HepG2 (cell line): Measurements from ENCODE around the gene TMEM97. TPM values are rescaled to one million over a fixed set of nuclear protein-coding genes. Genes with fewer than 3 reads are reported as not detected.

Experiments used
- ATAC-seq: fragments of 200-7000 bp; cut with Tn5 transposase; 3 replicates; pipeline ENCODE4 v1.9.1; 2020; ENCODE audit warnings: mild to moderate bottlenecking, moderate library complexity
- BruUV-seq: library from RNA; stranded (reverse); fragments of 400-500 nt; replicated peaks from 2 replicates; lab custom pipeline; 2021; lab: Mats Ljungman, UMichigan
- CTCF ChIA-PET: fragments of 300-600 bp; formaldehyde crosslinking; extraction: SDS; loops from one replicate; lab custom pipeline; 2021; ENCODE audit warnings: low total read pairs, inconsistent platforms, low intra/inter-chr PET ratio; lab: Yijun Ruan, JAX
- POLR2A ChIA-PET: fragments of 350-600 bp; sonication (Branson Sonifier 250); formaldehyde crosslinking; loops from one replicate; lab custom pipeline; 2020; ENCODE audit warnings: antibody characterized with exemption, inconsistent platforms; lab: Yijun Ruan, JAX
- DNase-seq: peaks from one replicate; pipeline ENCODE4 v3.0.0-alpha.2; 2015; ENCODE audit warnings: low spot score
- FAIRE-seq: peaks from 3 replicates; lab custom pipeline; 2011; peaks lifted over from hg19 to GRCh38; lab: Jason Lieb, UNC
- H2AFZ ChIP-seq: one replicate; pipeline ENCODE4 v1.6.1; 2011; ENCODE audit warnings: low read length, inconsistent platforms
- H3K27ac ChIP-seq: fragments of 300-600 bp; 3 replicates; pipeline ENCODE4 v1.8.0; 2011; ENCODE audit warnings: mixed run types, mild to moderate bottlenecking, mixed read lengths, low read length, inconsistent platforms; ENCODE audit not compliant: insufficient read depth; ENCODE audit errors: extremely low read length
- H3K27me3 ChIP-seq, 2 experiments: fragments of 200-600 bp in 1 of 2; 2 replicates in 1 of 2; 3 replicates in 1 of 2; pipeline versions ENCODE4 v1.6.0 to v1.8.0; 2011; ENCODE audit warnings: low read length in 2 of 2, mild to moderate bottlenecking in 2 of 2, moderate library complexity in 2 of 2, inconsistent platforms in 1 of 2; ENCODE audit not compliant: insufficient read depth in 2 of 2, control insufficient read depth in 1 of 2
- H3K36me3 ChIP-seq, 2 experiments: fragments of 200-600 bp in 1 of 2; replicated peaks in 1 of 2; 2 replicates in 1 of 2; 3 replicates in 1 of 2; pipeline versions ENCODE4 v1.5.1 to v1.8.0; 2011; ENCODE audit warnings: low read length in 2 of 2, inconsistent platforms in 1 of 2; ENCODE audit not compliant: insufficient read depth in 2 of 2, control insufficient read depth in 1 of 2
- H3K4me1 ChIP-seq: 2 replicates; pipeline ENCODE4 v1.5.1; 2012; ENCODE audit warnings: low read length, inconsistent platforms; ENCODE audit not compliant: insufficient read depth
- H3K4me2 ChIP-seq: 2 replicates; pipeline ENCODE4 v1.6.0; 2011; ENCODE audit warnings: low read depth, low read length, inconsistent platforms
- H3K4me3 ChIP-seq, 3 experiments: fragments of 200-600 bp in 1 of 3; sonication (generic), shearing (Covaris generic) in 1 of 3; replicated peaks in 1 of 3; 2 replicates each; pipeline ENCODE4 v1.5.1; 2011 to 2016; ENCODE audit warnings: low read length in 3 of 3, inconsistent platforms in 2 of 3, low read depth in 2 of 3, mild to moderate bottlenecking in 2 of 3, control low read depth in 1 of 3, mixed read lengths in 1 of 3; ENCODE audit not compliant: insufficient read depth in 1 of 3
- H3K79me2 ChIP-seq: one replicate; pipeline ENCODE4 v1.6.1; 2011; ENCODE audit warnings: low read length, inconsistent platforms; ENCODE audit not compliant: insufficient read depth
- H3K9ac ChIP-seq: 2 replicates; pipeline ENCODE4 v1.6.0; 2011; ENCODE audit warnings: mild to moderate bottlenecking, low read depth, low read length, inconsistent platforms; ENCODE audit not compliant: insufficient read depth
- H3K9me3 ChIP-seq: 2 replicates; pipeline ENCODE4 v1.5.1; 2012; ENCODE audit warnings: mild to moderate bottlenecking, low read length
- H4K20me1 ChIP-seq: 2 replicates; pipeline ENCODE4 v1.6.0; 2011; ENCODE audit warnings: inconsistent platforms, mild to moderate bottlenecking, low read length, moderate library complexity; ENCODE audit not compliant: insufficient read depth
- ARHGAP35 ChIP-seq: sonication (generic); formaldehyde crosslinking; IDR thresholded peaks from 2 replicates; pipeline ENCODE4 v1.9.0; 2022; ENCODE audit warnings: mild to moderate bottlenecking, inconsistent platforms, moderate library complexity, missing genetic modification reagents, borderline replicate concordance
- HHEX ChIP-seq: IDR thresholded peaks from 2 replicates; pipeline ENCODE4 v1.6.1; 2016; ENCODE audit warnings: control low read depth
- KLF6 ChIP-seq: IDR thresholded peaks from 2 replicates; pipeline ENCODE4 v1.8.0; 2016; ENCODE audit warnings: missing biosample characterization, missing genetic modification reagents
- MYNN ChIP-seq: sonication (generic); formaldehyde crosslinking; IDR thresholded peaks from 2 replicates; pipeline ENCODE4 v1.4.0; 2020; ENCODE audit warnings: mild to moderate bottlenecking, low read depth, missing genetic modification reagents
- NFATC3 ChIP-seq: sonication (generic); formaldehyde crosslinking; IDR thresholded peaks from 2 replicates; pipeline ENCODE4 v1.5.1; 2020; ENCODE audit warnings: mild to moderate bottlenecking, missing genetic modification reagents
- RORA ChIP-seq: sonication (generic); formaldehyde crosslinking; IDR thresholded peaks from 2 replicates; pipeline ENCODE4 v1.5.0; 2020; ENCODE audit warnings: mild to moderate bottlenecking, missing genetic modification reagents, moderate library complexity
- SMYD3 ChIP-seq: sonication (generic); formaldehyde crosslinking; IDR thresholded peaks from 2 replicates; pipeline ENCODE4 v1.8.1; 2023; ENCODE audit warnings: mild to moderate bottlenecking, missing genetic modification reagents
- SRSF1 ChIP-seq: fragments of 200-400 bp; formaldehyde crosslinking; optimal IDR thresholded peaks from 2 replicates; pipeline ENCODE3; 2017; ENCODE audit warnings: mild to moderate bottlenecking, low read depth, low read length, moderate library complexity
- ZEB1 ChIP-seq: IDR thresholded peaks from 2 replicates; pipeline ENCODE4 v1.6.1; 2012; ENCODE audit warnings: mild to moderate bottlenecking, low read depth, inconsistent platforms; ENCODE audit not compliant: insufficient replicate concordance
- ZFP36L1 ChIP-seq: sonication (generic); formaldehyde crosslinking; IDR thresholded peaks from 2 replicates; pipeline ENCODE4 v1.8.0; 2022; ENCODE audit warnings: mild to moderate bottlenecking, missing genetic modification reagents, moderate library complexity
- ZNF235 ChIP-seq: sonication (generic); formaldehyde crosslinking; IDR thresholded peaks from 2 replicates; pipeline ENCODE4 v1.8.1; 2023; ENCODE audit warnings: mild to moderate bottlenecking, missing genetic modification reagents, borderline replicate concordance
- ZNF333 ChIP-seq: sonication (generic); formaldehyde crosslinking; IDR thresholded peaks from 2 replicates; pipeline ENCODE4 v1.4.0; 2020; ENCODE audit warnings: mild to moderate bottlenecking, missing genetic modification reagents, borderline replicate concordance
- ZNF335 ChIP-seq: sonication (generic); formaldehyde crosslinking; IDR thresholded peaks from 2 replicates; pipeline ENCODE4 v1.4.0; 2020; ENCODE audit warnings: missing genetic modification reagents
- ZNF567 ChIP-seq: sonication (generic); formaldehyde crosslinking; IDR thresholded peaks from 2 replicates; pipeline ENCODE4 v1.8.1; 2023; ENCODE audit warnings: mild to moderate bottlenecking, missing genetic modification reagents, borderline replicate concordance
- ZSCAN9 ChIP-seq: IDR thresholded peaks from 2 replicates; pipeline ENCODE4 v1.6.1; 2016; ENCODE audit warnings: borderline replicate concordance
- WGBS: methylation state at CpG from one replicate; pipeline ENCODE4 v1.1.6; 2017; ENCODE audit warnings: low lambda C conversion rate; 5-methylcytosine and 5-hydroxymethylcytosine counted together
- in situ Hi-C: cut with HindIII; loops from 2 replicates; pipeline ENCODE4 v1.10.0; 2017; ENCODE audit warnings: low pct_unique_long_range_greater_than_20kb; ENCODE audit not compliant: extremely low pct_ligation_motif_present
- intact Hi-C: fragments of 100-400 bp; cut with micrococcal nuclease; formaldehyde crosslinking; loops from one replicate; pipeline ENCODE4 v1.10.0; 2022; ENCODE audit not compliant: unreplicated experiment
- polyA plus RNA-seq, 8 experiments: library from polyadenylated mRNA; depleted of rRNA in 3 of 8; stranded (reverse) in 7 of 8; unstranded in 1 of 8; fragments of >200 nt; fragmentation: Illumina TruSeq in 4 of 8; extraction: Trizol in 4 of 8; gene quantifications; 2 replicates each; pipeline versions ENCODE4 v1.2.1 to v1.2.3, GENCODE V29; 2011 to 2016; ENCODE audit warnings: low read depth in 4 of 8, missing spikeins in 1 of 8, mixed read lengths in 1 of 8; ENCODE audit not compliant: insufficient read depth in 1 of 8
- total RNA-seq, 5 experiments: library from RNA; depleted of rRNA; stranded (reverse); fragments of >200 nt; fragmentation: Illumina TruSeq; extraction: Trizol; gene quantifications; 2 replicates each; pipeline ENCODE4 v1.2.3, GENCODE V29; 2016; ENCODE audit warnings: low read depth in 1 of 5
- TF ChIP-seq, protein P1 (sequence below): sonication (generic); formaldehyde crosslinking; IDR thresholded peaks from 2 replicates; pipeline ENCODE4 v1.4.0; 2020; ENCODE audit warnings: mild to moderate bottlenecking, missing genetic modification reagents
- TF ChIP-seq, protein P2 (sequence below): sonication (generic); formaldehyde crosslinking; IDR thresholded peaks from 2 replicates; pipeline ENCODE4 v1.8.0; 2022; ENCODE audit warnings: mild to moderate bottlenecking, missing genetic modification reagents
- TF ChIP-seq, protein P3 (sequence below): conservative IDR thresholded peaks from 2 replicates; pipeline ENCODE4 v1.6.1; 2018; ENCODE audit warnings: missing genetic modification reagents
- TF ChIP-seq, protein P4 (sequence below): sonication (generic); formaldehyde crosslinking; conservative IDR thresholded peaks from 2 replicates; pipeline ENCODE4 v1.8.0; 2022; ENCODE audit warnings: low read depth, missing genetic modification reagents
- TF ChIP-seq, protein P5 (sequence below): sonication (generic); formaldehyde crosslinking; IDR thresholded peaks from 2 replicates; pipeline ENCODE4 v1.8.0; 2022; ENCODE audit warnings: low read depth, missing genetic modification reagents

The TMEM97 gene
- total and polyA plus RNA-seq, 2 of the 13 experiments (the other 11 are each of a cell fraction or from before 2014, with no cell fraction given) = 69.6 to 137 TPM

DNA sequence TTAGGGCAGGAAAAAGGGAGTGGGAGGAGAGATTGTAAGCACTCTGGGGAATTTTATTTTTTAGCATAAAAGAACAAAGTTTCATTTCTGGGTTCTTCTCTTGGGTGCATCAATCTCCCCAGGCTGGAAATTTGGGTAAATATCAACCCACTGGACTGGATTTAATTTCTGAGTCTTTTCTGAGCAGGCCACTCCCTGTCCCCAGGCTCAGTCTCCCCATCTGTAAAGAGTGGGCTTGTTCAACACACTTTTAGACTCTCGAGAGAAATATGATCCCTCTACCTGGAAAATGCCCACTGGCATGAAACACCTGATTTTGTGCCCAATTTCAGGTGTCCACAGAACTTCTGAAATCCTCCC, 51.7 kb downstream of the TMEM97 start:
- intact Hi-C loops = loop anchor here (1.0 to 2.0 kb wide), 2 partner anchors 35 to 46 kb away; partner anchors contain the start of genes IFT20 and TNFAIP1
- FAIRE-seq (no peak), ATAC-seq (no peak), DNase-seq (peak; percentile 7)
- ChIA-PET CTCF (no interaction called here), POLR2A (interaction anchor here (0.7 to 8.3 kb wide), 18 partner anchors 10 to 99 kb away, joined by 3 to 183 read pairs (median 8); partner anchors contain the start of genes IFT20, POLDIP2, SLC46A1 and TMEM97)
- Histone ChIP-seq H3K9ac (peak overlapping the region; percentile 59), H3K36me3 (no peaks in the 10 kb centered on the region), H3K27me3 (no peaks in the 10 kb centered on the region), H4K20me1 (no peaks in the 10 kb centered on the region), H3K4me2 (peak overlapping the region; percentile 96), H3K4me1 (peaks cover 52% of the 10 kb centered on the region), H3K9me3 (no peaks in the 10 kb centered on the region), H3K79me2 (peaks cover 7% of the 10 kb centered on the region), H3K4me3 (peak overlapping the region; percentile 23 to 57 (median 30); a peak in 5 of 6 replicates), H2AFZ (no peak overlapping the region), H3K27ac (peak overlapping the region; percentile 92)
- in situ Hi-C loops = no loop called here
- WGBS = 0% methylated on average over 1 of the region's 1 CpG
- TSS peak; percentile 52 for BruUV-seq
- TF ChIP-seq HHEX (CRISPR knock-in tag) (no peak), SMYD3 (CRISPR knock-in tag) (no peak), ZNF567 (no peak), RORA (CRISPR knock-in tag) (no peak), ZSCAN9 (CRISPR knock-in tag) (0 out of 2 replicates have a peak, but pooled peaks have one; percentile 10), SRSF1 (no peak), ZNF335 (CRISPR knock-in tag) (peak; percentile 19; the same call in 1 of the 2 replicates), ZFP36L1 (no peak), ZNF235 (CRISPR knock-in tag) (no peak), NFATC3 (CRISPR knock-in tag) (no peak), KLF6 (CRISPR knock-in tag) (peak; percentile 6; the same call in 1 of the 2 replicates), ARHGAP35 (CRISPR knock-in tag) (no peak), MYNN (CRISPR knock-in tag) (no peak), ZEB1 (peak; percentile 63), ZNF333 (no peak)
- TF ChIP-seq, protein P1, sequence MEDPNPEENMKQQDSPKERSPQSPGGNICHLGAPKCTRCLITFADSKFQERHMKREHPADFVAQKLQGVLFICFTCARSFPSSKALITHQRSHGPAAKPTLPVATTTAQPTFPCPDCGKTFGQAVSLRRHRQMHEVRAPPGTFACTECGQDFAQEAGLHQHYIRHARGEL (CRISPR knock-in tag) = no peak
- TF ChIP-seq, protein P2, sequence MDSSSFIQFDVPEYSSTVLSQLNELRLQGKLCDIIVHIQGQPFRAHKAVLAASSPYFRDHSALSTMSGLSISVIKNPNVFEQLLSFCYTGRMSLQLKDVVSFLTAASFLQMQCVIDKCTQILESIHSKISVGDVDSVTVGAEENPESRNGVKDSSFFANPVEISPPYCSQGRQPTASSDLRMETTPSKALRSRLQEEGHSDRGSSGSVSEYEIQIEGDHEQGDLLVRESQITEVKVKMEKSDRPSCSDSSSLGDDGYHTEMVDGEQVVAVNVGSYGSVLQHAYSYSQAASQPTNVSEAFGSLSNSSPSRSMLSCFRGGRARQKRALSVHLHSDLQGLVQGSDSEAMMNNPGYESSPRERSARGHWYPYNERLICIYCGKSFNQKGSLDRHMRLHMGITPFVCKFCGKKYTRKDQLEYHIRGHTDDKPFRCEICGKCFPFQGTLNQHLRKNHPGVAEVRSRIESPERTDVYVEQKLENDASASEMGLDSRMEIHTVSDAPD (CRISPR knock-in tag) = no peak
- TF ChIP-seq, protein P3, sequence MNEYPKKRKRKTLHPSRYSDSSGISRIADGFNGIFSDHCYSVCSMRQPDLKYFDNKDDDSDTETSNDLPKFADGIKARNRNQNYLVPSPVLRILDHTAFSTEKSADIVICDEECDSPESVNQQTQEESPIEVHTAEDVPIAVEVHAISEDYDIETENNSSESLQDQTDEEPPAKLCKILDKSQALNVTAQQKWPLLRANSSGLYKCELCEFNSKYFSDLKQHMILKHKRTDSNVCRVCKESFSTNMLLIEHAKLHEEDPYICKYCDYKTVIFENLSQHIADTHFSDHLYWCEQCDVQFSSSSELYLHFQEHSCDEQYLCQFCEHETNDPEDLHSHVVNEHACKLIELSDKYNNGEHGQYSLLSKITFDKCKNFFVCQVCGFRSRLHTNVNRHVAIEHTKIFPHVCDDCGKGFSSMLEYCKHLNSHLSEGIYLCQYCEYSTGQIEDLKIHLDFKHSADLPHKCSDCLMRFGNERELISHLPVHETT (CRISPR knock-in tag) = 0 out of 2 replicates have a peak, but pooled peaks have one; percentile 9
- TF ChIP-seq, protein P4, sequence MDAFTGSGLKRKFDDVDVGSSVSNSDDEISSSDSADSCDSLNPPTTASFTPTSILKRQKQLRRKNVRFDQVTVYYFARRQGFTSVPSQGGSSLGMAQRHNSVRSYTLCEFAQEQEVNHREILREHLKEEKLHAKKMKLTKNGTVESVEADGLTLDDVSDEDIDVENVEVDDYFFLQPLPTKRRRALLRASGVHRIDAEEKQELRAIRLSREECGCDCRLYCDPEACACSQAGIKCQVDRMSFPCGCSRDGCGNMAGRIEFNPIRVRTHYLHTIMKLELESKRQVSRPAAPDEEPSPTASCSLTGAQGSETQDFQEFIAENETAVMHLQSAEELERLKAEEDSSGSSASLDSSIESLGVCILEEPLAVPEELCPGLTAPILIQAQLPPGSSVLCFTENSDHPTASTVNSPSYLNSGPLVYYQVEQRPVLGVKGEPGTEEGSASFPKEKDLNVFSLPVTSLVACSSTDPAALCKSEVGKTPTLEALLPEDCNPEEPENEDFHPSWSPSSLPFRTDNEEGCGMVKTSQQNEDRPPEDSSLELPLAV (CRISPR knock-in tag) = no peak
- TF ChIP-seq, protein P5, sequence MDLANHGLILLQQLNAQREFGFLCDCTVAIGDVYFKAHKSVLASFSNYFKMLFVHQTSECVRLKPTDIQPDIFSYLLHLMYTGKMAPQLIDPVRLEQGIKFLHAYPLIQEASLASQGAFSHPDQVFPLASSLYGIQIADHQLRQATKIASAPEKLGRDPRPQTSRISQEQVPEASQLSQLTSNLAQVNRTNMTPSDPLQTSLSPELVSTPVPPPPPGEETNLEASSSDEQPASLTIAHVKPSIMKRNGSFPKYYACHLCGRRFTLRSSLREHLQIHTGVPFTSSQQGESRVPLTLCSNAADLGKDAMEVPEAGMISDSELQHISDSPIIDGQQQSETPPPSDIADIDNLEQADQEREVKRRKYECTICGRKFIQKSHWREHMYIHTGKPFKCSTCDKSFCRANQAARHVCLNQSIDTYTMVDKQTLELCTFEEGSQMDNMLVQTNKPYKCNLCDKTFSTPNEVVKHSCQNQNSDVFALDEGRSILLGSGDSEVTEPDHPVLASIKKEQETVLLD (CRISPR knock-in tag) = 0 out of 2 replicates have a peak, but pooled peaks have one; percentile 4
